Cardiac muscle cell (in vitro differentiated cells and primary cell): ENCODE data around the gene THBS2. TPM values are rescaled to one million over a fixed set of nuclear protein-coding genes. Genes with fewer than 3 reads are reported as not detected.

ENCODE experiments used
- DNase-seq, 2 donors: peaks; one replicate each; pipeline versions ENCODE4 v3.0.0 to v3.0.0-alpha.2; 2010 to 2017; ENCODE audit warnings: low read depth in 1 of 2, low spot score in 1 of 2
- H3K27ac ChIP-seq: fragments of 200-600 bp; sonication (generic); 2 replicates; pipeline ENCODE4 v1.5.1; 2016
- H3K27me3 ChIP-seq: fragments of 200-600 bp; sonication (generic); 2 replicates; pipeline ENCODE4 v1.6.0; 2016; ENCODE audit warnings: control low read depth
- H3K36me3 ChIP-seq: fragments of 200-600 bp; sonication (generic); 2 replicates; pipeline ENCODE4 v1.5.1; 2016; ENCODE audit warnings: control low read depth
- H3K4me1 ChIP-seq: fragments of 200-600 bp; sonication (generic); 2 replicates; pipeline ENCODE4 v1.8.1; 2017; ENCODE audit warnings: low read depth, mild to moderate bottlenecking, mixed run types
- H3K4me3 ChIP-seq: fragments of 200-600 bp; sonication (generic); 2 replicates; pipeline ENCODE4 v1.5.1; 2016; ENCODE audit warnings: mild to moderate bottlenecking
- H3K9me3 ChIP-seq: fragments of 200-600 bp; sonication (generic); 2 replicates; pipeline ENCODE4 v1.5.1; 2017; ENCODE audit warnings: low read depth, mild to moderate bottlenecking, control low read depth
- polyA plus RNA-seq: library from polyadenylated mRNA; unstranded; fragments of >200 nt; fragmentation: Nextera tagmentation; extraction: Ambion mirVana; gene quantifications from 2 replicates; pipeline ENCODE4 v1.2.1, GENCODE V29; 2016
- total RNA-seq: library from RNA; depleted of rRNA; stranded (reverse); fragments of >200 nt; gene quantifications from 2 replicates; pipeline ENCODE4 v1.2.3, GENCODE V29; 2016
- TF ChIP-seq, protein P1 (sequence below): IDR thresholded peaks from 2 replicates; pipeline ENCODE4 v1.5.1; 2012; ENCODE audit warnings: low read depth, mild to moderate bottlenecking, low read length

Gene THBS2
- total and polyA plus RNA-seq, 2 experiments from 2014 or later, result 0.06 to 0.10 TPM

DNA sequence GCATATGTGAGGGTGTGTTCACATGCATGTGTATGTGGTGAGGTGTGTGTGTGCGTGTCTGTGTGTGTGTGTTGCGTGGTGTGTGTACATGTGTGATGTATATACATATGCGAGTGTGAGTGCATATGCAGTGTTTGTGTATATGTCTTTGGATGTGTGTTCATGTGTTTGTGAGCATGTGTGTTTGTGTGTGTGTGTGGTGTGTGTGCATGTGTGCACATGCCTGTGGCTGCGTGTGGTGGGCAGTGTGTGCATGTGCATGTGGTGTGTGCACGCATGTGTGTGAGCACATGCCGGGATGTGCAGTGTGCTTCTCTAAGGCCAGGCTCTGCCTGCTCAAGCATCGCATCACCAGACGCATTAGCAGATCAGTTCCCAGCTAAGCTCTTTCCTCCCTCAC lies 5.7 kb downstream of the THBS2 start:
- no peak overlapping the region for H3K4me3 ChIP-seq
- no peak for DNase-seq
- peaks cover 26% of the 10 kb centered on the region for H3K27me3 ChIP-seq
- H3K9me3 ChIP-seq, result no peaks in the 10 kb centered on the region
- peaks cover 2% of the 10 kb centered on the region for H3K4me1 ChIP-seq
- no peak overlapping the region for H3K27ac ChIP-seq
- TF ChIP-seq, protein P1, sequence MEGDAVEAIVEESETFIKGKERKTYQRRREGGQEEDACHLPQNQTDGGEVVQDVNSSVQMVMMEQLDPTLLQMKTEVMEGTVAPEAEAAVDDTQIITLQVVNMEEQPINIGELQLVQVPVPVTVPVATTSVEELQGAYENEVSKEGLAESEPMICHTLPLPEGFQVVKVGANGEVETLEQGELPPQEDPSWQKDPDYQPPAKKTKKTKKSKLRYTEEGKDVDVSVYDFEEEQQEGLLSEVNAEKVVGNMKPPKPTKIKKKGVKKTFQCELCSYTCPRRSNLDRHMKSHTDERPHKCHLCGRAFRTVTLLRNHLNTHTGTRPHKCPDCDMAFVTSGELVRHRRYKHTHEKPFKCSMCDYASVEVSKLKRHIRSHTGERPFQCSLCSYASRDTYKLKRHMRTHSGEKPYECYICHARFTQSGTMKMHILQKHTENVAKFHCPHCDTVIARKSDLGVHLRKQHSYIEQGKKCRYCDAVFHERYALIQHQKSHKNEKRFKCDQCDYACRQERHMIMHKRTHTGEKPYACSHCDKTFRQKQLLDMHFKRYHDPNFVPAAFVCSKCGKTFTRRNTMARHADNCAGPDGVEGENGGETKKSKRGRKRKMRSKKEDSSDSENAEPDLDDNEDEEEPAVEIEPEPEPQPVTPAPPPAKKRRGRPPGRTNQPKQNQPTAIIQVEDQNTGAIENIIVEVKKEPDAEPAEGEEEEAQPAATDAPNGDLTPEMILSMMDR, result no peak
- no peaks in the 10 kb centered on the region for H3K36me3 ChIP-seq

DNA sequence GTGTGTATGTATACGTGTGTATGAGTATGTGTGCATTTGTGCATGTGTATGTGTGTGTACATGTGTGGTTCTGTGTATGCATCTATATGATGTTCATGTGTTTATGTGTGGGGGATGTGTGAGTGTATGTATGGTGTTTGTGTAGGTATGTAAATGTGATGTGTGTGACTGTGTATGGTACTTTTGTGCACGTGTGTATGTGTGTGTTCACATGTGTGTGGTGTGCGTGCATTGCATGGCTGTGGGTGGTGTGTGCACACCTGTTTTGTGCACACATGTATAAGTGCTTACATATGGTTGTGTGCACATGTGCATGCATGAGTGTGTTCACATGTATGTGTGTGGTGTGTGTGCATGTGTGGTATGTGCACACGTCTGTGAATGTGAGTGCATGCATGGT lies 6.2 kb downstream of the THBS2 start:
- TF ChIP-seq, protein P1, result no peak

DNA sequence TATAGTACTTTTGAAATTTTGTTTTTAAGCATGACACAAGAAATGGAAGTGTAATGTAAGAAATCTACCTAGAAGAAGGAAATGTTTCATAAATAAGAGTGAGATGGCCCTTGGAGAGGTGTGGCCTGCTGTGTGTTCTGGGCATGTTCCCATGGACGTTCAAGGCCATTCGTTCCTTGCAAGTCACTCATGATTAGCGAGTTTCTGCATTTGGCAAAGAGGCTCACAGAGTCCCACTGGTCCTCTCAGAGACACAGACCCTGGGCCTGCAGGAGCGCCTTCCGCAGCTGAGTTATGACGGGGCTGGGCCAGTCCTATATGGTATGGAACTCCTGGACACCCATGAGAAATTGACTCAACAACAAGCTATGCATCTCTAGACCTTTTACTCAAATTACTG lies 7.2 kb downstream of the THBS2 start:
- Histone ChIP-seq H3K4me3 (no peak overlapping the region), H3K27ac (no peak overlapping the region), H3K9me3 (no peaks in the 10 kb centered on the region), H3K4me1 (no peaks in the 10 kb centered on the region), H3K36me3 (no peaks in the 10 kb centered on the region), H3K27me3 (peaks cover 11% of the 10 kb centered on the region)
- DNase-seq, result no peak
- TF ChIP-seq, protein P1, result no peak

More for the DNA sequence above, 6.2 kb downstream of the THBS2 start:
- Histone ChIP-seq H3K4me3 (no peak overlapping the region), H3K27me3 (peaks cover 21% of the 10 kb centered on the region), H3K9me3 (no peaks in the 10 kb centered on the region), H3K27ac (no peak overlapping the region), H3K36me3 (no peaks in the 10 kb centered on the region), H3K4me1 (no peaks in the 10 kb centered on the region)
- no peak for DNase-seq

DNA sequence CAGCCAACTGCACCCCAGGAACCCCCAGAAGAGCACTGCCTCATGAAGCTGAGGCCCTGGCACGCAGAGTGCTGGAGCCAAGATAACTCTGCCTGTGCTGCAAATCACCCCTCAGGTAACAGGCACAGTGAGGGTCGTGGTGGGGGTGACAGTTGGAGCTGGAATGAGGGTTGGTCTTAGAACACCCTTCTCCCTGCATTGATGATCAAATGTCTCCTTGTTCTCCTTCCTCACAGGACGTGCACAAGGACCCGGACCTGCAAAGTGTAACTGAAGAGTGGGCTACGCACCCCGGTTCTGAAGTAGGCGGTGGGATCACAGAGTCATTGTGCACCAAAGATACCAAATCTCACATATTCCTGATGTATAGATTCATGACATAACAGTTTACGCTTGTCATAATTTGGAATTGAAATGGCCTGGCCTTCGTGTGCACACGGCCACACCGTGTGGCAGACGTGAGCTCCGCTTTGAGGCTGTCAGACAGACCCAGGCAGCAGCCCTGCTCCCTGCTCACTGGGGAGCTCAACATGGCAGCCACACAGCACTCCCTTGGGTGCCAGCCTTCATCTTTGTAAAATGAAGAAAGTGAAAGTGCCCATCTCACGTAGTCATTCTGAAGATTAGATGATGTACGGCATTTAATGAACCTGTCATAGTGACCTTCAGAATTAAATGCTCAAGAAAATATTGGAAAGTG lies 8.8 kb downstream of the THBS2 start:
- no peaks in the 10 kb centered on the region for H3K4me1 ChIP-seq
- H3K36me3 ChIP-seq, result no peaks in the 10 kb centered on the region
- H3K9me3 ChIP-seq, result no peaks in the 10 kb centered on the region
- DNase-seq, result no peak
- H3K27ac ChIP-seq, result no peak overlapping the region
- TF ChIP-seq, protein P1, result no peak
- H3K4me3 ChIP-seq, result no peak overlapping the region
- H3K27me3 ChIP-seq, result no peaks in the 10 kb centered on the region

DNA sequence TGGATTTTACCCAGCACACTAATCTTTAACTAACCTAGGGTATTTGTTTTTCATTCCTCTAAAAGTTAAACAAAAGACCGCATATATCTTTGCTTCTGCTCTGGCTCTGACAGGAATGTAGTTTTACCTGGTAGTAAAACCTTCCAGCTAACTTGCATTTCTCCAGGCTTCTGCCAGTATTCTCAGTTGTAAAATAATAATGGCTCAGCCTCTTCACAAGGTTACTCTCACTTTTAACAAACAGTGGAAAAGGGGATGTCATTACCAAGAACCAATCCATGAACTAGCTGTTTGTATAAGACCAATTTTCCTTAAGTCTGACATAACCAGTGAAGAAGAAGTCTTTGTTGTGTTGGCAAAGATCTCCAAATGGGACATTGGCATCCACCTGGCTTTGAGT lies 10.0 kb downstream of the THBS2 start:
- Histone ChIP-seq H3K4me3 (no peak overlapping the region), H3K27me3 (no peaks in the 10 kb centered on the region), H3K36me3 (no peaks in the 10 kb centered on the region), H3K27ac (no peak overlapping the region), H3K4me1 (no peaks in the 10 kb centered on the region), H3K9me3 (no peaks in the 10 kb centered on the region)
- no peak for DNase-seq
- TF ChIP-seq, protein P1, result no peak
